Measurements from ENCODE around the gene JTB. TPM values are rescaled to one million over a fixed set of nuclear protein-coding genes. Genes with fewer than 3 reads are reported as not detected.

The JTB gene
- total and polyA plus RNA-seq, 2 of the 4 experiments (the other 2 are of a cell fraction): 123 to 138 TPM

DNA sequence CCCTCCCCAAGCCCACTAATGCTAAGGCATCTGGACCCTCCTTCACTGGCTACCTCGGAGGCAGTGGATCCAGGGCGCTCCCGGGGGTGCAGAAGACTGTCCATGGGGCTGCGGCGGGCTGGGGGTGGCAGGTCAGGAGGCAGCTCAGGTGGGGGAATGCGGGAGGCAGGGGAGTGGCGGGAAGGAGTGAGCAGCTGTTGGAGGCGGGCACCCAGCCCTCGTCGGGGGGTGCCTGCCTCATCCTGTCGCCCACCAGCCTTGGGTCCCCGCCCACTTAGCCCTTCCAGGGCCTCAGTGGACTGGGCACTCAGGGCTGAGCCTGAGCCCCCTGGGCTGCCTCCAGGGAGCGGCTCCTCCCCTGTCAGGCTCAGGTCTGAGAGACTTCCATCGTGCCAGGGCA lies 44.0 kb downstream of the JTB start:
- Histone ChIP-seq H3K79me1 (ENCODE audit: low read depth in 1 of 2, low read length in 2 of 2) (peaks cover 0 to 4% of the 10 kb centered on the region in 2 experiments; a peak in 2 of 4 replicates), H2AK5ac (ENCODE audit: low read depth, low read length) (no peak overlapping the region), H2AK9ac (replicated peaks; ENCODE audit: low read depth, low read length, poor library complexity) (no peak overlapping the region), H4K5ac (ENCODE audit: low read depth, low read length) (no peak overlapping the region), H2AFZ (replicated peaks; ENCODE audit: low read length, poor library complexity) (no peak overlapping the region), H3K27ac (ENCODE audit: insufficient read depth, low read length) (no peak overlapping the region), H3K9me3 (ENCODE audit: control insufficient read depth, insufficient read depth, low read length) (no peaks in the 10 kb centered on the region), H3K4ac (ENCODE audit: low read depth, low read length) (no peak overlapping the region), H3K9ac (ENCODE audit: low read depth, low read length) (no peak overlapping the region), H4K8ac (ENCODE audit: low read depth in 2 of 2, low read length in 2 of 2) (no peak overlapping the region), H3K4me1 (ENCODE audit: control insufficient read depth, insufficient read depth, low read length) (peaks cover 7% of the 10 kb centered on the region), H2BK20ac (ENCODE audit: low read depth, low read length) (no peak overlapping the region), H3K9me1 (ENCODE audit: insufficient read depth, low read length) (peaks cover 6% of the 10 kb centered on the region), H3K14ac (replicated peaks; ENCODE audit: low read depth, low read length) (no peak overlapping the region), H3K23ac (ENCODE audit: low read depth, low read length) (no peak overlapping the region), H2BK120ac (ENCODE audit: low read depth, low read length) (no peak overlapping the region), H3K36me3 (ENCODE audit: control insufficient read depth, insufficient read depth, low read length) (peaks cover 62% of the 10 kb centered on the region), H2BK5ac (ENCODE audit: low read depth, low read length, poor library complexity, severe bottlenecking) (no peak overlapping the region), H2BK15ac (ENCODE audit: low read depth, low read length) (no peak overlapping the region), H3K4me2 (ENCODE audit: low read depth, low read length) (no peak overlapping the region), H4K91ac (ENCODE audit: insufficient read depth, low read depth, low read length) (no peak overlapping the region), H3K18ac (ENCODE audit: low read depth, low read length) (no peak overlapping the region), H3K27me3 (ENCODE audit: control insufficient read depth, insufficient read depth, low read length) (no peaks in the 10 kb centered on the region), H3K56ac (ENCODE audit: extremely low read depth, insufficient read depth, low read length) (no peak overlapping the region), H3K4me3 (ENCODE audit: insufficient read depth, low read depth, low read length) (no peak overlapping the region), H4K20me1 (ENCODE audit: insufficient read depth, low read length) (peaks cover 6% of the 10 kb centered on the region; the same call in 1 of the 2 replicates)
- TF ChIP-seq RFX5 (IDR thresholded peaks at IDR 0.05; ENCODE audit: low read depth, low read length): no peak
- TF ChIP-seq CHD1 (IDR thresholded peaks at IDR 0.05; ENCODE audit: low read depth, low read length): no peak
- TF ChIP-seq, protein P1, sequence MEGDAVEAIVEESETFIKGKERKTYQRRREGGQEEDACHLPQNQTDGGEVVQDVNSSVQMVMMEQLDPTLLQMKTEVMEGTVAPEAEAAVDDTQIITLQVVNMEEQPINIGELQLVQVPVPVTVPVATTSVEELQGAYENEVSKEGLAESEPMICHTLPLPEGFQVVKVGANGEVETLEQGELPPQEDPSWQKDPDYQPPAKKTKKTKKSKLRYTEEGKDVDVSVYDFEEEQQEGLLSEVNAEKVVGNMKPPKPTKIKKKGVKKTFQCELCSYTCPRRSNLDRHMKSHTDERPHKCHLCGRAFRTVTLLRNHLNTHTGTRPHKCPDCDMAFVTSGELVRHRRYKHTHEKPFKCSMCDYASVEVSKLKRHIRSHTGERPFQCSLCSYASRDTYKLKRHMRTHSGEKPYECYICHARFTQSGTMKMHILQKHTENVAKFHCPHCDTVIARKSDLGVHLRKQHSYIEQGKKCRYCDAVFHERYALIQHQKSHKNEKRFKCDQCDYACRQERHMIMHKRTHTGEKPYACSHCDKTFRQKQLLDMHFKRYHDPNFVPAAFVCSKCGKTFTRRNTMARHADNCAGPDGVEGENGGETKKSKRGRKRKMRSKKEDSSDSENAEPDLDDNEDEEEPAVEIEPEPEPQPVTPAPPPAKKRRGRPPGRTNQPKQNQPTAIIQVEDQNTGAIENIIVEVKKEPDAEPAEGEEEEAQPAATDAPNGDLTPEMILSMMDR (conservative IDR thresholded peaks at IDR 0.05; ENCODE audit: low read depth, low read length): no peak
- TF ChIP-seq, protein P2, sequence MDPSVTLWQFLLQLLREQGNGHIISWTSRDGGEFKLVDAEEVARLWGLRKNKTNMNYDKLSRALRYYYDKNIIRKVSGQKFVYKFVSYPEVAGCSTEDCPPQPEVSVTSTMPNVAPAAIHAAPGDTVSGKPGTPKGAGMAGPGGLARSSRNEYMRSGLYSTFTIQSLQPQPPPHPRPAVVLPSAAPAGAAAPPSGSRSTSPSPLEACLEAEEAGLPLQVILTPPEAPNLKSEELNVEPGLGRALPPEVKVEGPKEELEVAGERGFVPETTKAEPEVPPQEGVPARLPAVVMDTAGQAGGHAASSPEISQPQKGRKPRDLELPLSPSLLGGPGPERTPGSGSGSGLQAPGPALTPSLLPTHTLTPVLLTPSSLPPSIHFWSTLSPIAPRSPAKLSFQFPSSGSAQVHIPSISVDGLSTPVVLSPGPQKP (IDR thresholded peaks at IDR 0.05; ENCODE audit: borderline replicate concordance, low read depth, low read length): no peak
- TF ChIP-seq BHLHE40 (IDR thresholded peaks at IDR 0.05; ENCODE audit: low read depth, low read length): no peak
- no peak for TF ChIP-seq NFE2L2 (IDR thresholded peaks at IDR 0.05; ENCODE audit: low read depth, low read length)
- TF ChIP-seq MAFK (IDR thresholded peaks at IDR 0.05; ENCODE audit: low read depth, low read length): no peak
- no peak for TF ChIP-seq FOS (IDR thresholded peaks at IDR 0.05; ENCODE audit: low read depth, low read length)
- TF ChIP-seq RAD21 (IDR thresholded peaks at IDR 0.05; ENCODE audit: low read length): no peak
- whole genome bisulfite sequencing, 2 experiments (ENCODE audit: extremely low coverage in 2 of 2, insufficient read length in 1 of 2): 80% methylated on average over 2 of the region's 14 CpGs; no CpG with 5 or more reads in 1 of the 2 experiments
- intact Hi-C loops (cut with micrococcal nuclease) (no loop called here), in situ Hi-C loops (cut with MboI; ENCODE audit: low sequenced_read_pairs) (no loop called here), dilution Hi-C loops (cut with HindIII; ENCODE audit: low sequenced_read_pairs, unreplicated experiment) (no loop called here)
- ATAC-seq (ENCODE audit: low read depth) (no peak), DNase-seq (no peak)
- ChIA-PET POLR2A (ENCODE audit: unreplicated experiment) (no interaction called here), CTCF (no interaction called here)
- no TSS peak for BruUV-seq (replicated peaks)
